ENCODE measurements around the gene KRTAP10-1. TPM values are rescaled to one million over a fixed set of nuclear protein-coding genes. Genes with fewer than 3 reads are reported as not detected.

The KRTAP10-1 gene
- total RNA-seq, 1 donor from 2014 or later, result not detected

DNA sequence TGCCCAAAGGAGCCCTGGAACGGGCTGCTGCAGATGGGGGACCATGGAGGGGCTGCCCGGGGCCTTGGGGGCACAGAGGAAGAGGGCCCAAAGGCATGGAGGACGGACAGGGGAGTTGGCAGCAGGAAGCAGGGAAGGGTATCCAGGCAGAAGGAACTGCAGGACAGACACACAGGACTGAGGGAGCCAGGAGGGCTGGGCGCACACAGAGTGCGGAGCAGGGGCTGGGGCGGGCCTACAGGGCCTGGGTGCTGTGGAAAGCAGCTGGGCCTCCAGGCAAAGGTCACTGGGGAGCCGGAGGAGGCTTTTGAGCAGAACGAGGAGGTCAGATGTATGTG lies 28.1 kb downstream of the KRTAP10-1 start:
- Mint-ChIP-seq H3K36me3 (ENCODE audit: low read depth, unreplicated experiment) (peaks cover 4% of the 10 kb centered on the region), H3K4me1 (ENCODE audit: unreplicated experiment) (no peaks in the 10 kb centered on the region), H3K27me3 (ENCODE audit: unreplicated experiment) (peaks cover 4% of the 10 kb centered on the region), H3K9me3 (ENCODE audit: unreplicated experiment) (no peaks in the 10 kb centered on the region), H3K27ac (ENCODE audit: unreplicated experiment) (no peak overlapping the region), H3K4me3 (ENCODE audit: unreplicated experiment) (no peak overlapping the region)
- no peak for DNase-seq (ENCODE audit: low spot score)
- TF ChIP-seq CTCF (IDR thresholded peaks at IDR 0.05; ENCODE audit: unreplicated experiment), result no peak

DNA sequence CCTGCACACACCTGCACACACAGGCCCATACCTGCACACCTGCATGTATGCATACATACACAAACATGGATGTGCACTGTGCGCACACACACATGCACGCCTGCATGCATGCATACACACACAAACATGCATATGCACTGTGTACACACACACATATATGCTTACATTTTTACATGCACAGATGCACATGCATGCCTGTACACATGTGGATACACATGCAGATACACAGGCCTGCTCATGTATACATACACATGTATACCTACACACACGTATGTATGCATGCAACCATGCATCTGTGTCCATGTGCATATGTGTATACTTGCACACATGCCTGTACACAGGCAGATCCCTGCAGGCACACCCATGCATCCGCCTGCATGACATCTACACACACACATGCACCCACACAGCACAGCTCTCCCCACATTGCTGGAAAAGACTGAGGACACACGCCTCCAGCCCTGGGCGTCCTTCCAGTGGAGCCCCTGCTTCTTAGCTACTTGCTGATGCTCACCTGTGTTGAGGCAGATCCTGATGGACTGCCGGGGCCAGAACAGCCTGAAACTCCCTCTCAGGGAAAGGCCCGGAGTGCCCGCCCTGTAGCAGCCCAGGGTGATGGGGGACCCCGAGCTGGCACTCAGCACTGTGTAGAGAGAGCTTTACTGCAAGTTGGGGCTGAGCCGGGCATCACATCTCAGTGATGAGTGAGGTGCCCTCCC lies 28.6 kb downstream of the KRTAP10-1 start:
- Mint-ChIP-seq H3K27ac (ENCODE audit: unreplicated experiment) (no peak overlapping the region), H3K36me3 (ENCODE audit: low read depth, unreplicated experiment) (peaks cover 4% of the 10 kb centered on the region), H3K27me3 (ENCODE audit: unreplicated experiment) (peaks cover 7% of the 10 kb centered on the region), H3K9me3 (ENCODE audit: unreplicated experiment) (no peaks in the 10 kb centered on the region), H3K4me3 (ENCODE audit: unreplicated experiment) (no peak overlapping the region), H3K4me1 (ENCODE audit: unreplicated experiment) (no peaks in the 10 kb centered on the region)
- no peak for DNase-seq (ENCODE audit: low spot score)
- no peak for TF ChIP-seq CTCF (IDR thresholded peaks at IDR 0.05; ENCODE audit: unreplicated experiment)

DNA sequence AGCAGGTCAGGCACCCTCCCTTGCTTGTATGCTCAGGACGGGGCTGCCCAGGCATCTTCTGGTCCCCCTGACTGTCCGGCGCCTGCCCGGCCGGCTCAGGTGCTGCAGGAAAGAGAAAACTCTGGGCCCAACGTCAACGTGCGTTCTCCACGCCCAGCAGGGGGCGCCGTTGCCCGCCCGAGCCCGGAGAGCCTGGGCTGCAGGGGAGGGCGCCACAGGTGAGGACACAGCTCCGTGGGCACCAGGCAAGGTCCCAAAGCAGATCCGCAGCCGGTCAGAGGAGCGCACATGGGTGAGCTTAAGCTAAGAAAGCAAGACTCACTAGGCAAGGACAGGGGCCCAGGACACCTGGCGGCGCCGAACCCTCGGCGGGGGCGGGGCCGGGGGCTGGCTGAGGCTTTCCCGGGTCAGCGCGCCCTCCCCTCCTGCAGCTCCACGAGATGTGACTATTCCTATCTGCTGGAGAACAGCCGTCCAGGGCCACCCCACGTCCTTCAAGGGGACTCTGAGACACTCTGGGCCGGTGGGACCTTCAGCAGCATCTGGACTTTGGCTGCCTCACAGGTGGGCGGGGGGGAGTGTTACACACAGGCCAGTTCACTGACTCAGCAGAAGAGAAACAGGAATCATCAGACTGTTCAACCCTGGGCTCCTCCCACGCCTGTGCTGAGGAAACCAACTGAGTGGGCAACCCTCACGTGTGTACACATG lies 29.3 kb downstream of the KRTAP10-1 start:
- Mint-ChIP-seq H3K27me3 (ENCODE audit: unreplicated experiment) (peaks cover 8% of the 10 kb centered on the region), H3K4me1 (ENCODE audit: unreplicated experiment) (no peaks in the 10 kb centered on the region), H3K27ac (ENCODE audit: unreplicated experiment) (no peak overlapping the region), H3K36me3 (ENCODE audit: low read depth, unreplicated experiment) (peaks cover 4% of the 10 kb centered on the region), H3K4me3 (ENCODE audit: unreplicated experiment) (no peak overlapping the region), H3K9me3 (ENCODE audit: unreplicated experiment) (no peaks in the 10 kb centered on the region)
- DNase-seq (ENCODE audit: low spot score), result peak; percentile 86
- TF ChIP-seq CTCF (IDR thresholded peaks at IDR 0.05; ENCODE audit: unreplicated experiment), result peak; percentile 94

DNA sequence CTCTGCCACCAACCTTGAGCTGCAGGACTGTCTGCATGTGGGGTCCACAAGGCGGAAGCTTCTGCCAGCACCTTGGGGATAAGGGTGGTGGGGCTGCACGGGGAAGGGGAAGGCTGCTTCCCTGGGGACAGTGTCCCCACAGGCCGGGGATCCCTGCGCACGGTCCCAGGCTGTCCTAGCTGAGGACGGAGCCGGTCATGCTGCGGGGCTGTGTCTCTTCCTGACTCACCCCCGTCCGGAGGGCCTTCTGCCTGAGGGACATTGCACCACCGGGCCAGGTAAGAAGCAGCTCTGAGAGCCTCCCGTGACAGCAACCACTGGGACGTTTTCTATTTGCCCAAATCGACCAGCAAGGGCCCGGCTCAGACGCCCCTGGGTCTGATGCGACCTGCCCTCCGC lies 29.9 kb downstream of the KRTAP10-1 start:
- no peak overlapping the region for H3K27ac Mint-ChIP-seq (ENCODE audit: unreplicated experiment)
- peaks cover 4% of the 10 kb centered on the region for H3K36me3 Mint-ChIP-seq (ENCODE audit: low read depth, unreplicated experiment)
- no peak for DNase-seq (ENCODE audit: low spot score)
- no peaks in the 10 kb centered on the region for H3K9me3 Mint-ChIP-seq (ENCODE audit: unreplicated experiment)
- no peak overlapping the region for H3K4me3 Mint-ChIP-seq (ENCODE audit: unreplicated experiment)
- H3K27me3 Mint-ChIP-seq (ENCODE audit: unreplicated experiment), result peaks cover 10% of the 10 kb centered on the region
- TF ChIP-seq CTCF (IDR thresholded peaks at IDR 0.05; ENCODE audit: unreplicated experiment), result no peak
- H3K4me1 Mint-ChIP-seq (ENCODE audit: unreplicated experiment), result no peaks in the 10 kb centered on the region

DNA sequence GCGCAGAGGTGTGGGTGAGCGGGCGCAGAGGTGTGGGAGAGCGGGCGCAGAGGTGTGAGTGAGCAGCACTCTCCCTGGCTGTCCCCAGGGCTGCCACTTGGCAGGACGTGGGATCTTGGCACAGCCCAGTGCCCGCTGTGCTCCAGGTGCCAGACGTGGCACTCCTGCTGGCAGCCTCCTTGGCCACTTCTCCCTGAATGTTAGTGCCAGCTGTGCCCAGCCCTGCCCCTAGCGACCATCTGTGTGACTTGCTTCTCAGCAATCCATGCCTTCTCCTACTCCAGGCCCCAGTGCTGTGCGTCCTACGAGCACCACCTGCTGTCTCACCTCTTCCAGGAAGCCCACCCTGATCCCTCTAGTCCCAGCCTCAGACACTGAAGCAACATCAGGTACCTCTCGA lies 30.5 kb downstream of the KRTAP10-1 start:
- no peak overlapping the region for H3K4me3 Mint-ChIP-seq (ENCODE audit: unreplicated experiment)
- H3K27me3 Mint-ChIP-seq (ENCODE audit: unreplicated experiment), result peaks cover 8% of the 10 kb centered on the region
- no peak overlapping the region for H3K27ac Mint-ChIP-seq (ENCODE audit: unreplicated experiment)
- H3K36me3 Mint-ChIP-seq (ENCODE audit: low read depth, unreplicated experiment), result no peaks in the 10 kb centered on the region
- no peaks in the 10 kb centered on the region for H3K9me3 Mint-ChIP-seq (ENCODE audit: unreplicated experiment)
- no peaks in the 10 kb centered on the region for H3K4me1 Mint-ChIP-seq (ENCODE audit: unreplicated experiment)
- no peak for DNase-seq (ENCODE audit: low spot score)
- no peak for TF ChIP-seq CTCF (IDR thresholded peaks at IDR 0.05; ENCODE audit: unreplicated experiment)
